NK-92 treated with Interleukin-12 subunit alpha and Interleukin-12 subunit beta, amount 100 ng/mL, for 24 hours (cell line): ENCODE results near the gene CLDN5.

Source experiments
- DNase-seq: peaks from one replicate; lab custom pipeline; 2025; lab: John Stamatoyannopoulos, UW

Gene CLDN5

GRCh38 chr22:19522190-19522880, 1.9 kb downstream of the CLDN5 start:
- DNase-seq: no peak

GRCh38 chr22:19520566-19521305, 3.5 kb downstream of the CLDN5 start:
- no peak for DNase-seq

GRCh38 chr22:19520007-19520406, 4.2 kb downstream of the CLDN5 start:
- DNase-seq: no peak

- DNase-seq: no peak
Observed at GRCh38 chr22:19519041-19519926, 4.9 kb downstream of the CLDN5 start.

GRCh38 chr22:19518635-19519034, 5.6 kb downstream of the CLDN5 start:
- no peak for DNase-seq

GRCh38 chr22:19517919-19518611, 6.1 kb downstream of the CLDN5 start:
- DNase-seq: no peak

GRCh38 chr22:19517171-19517500, 7.1 kb downstream of the CLDN5 start:
- no peak for DNase-seq

- no peak for DNase-seq
Observed at GRCh38 chr22:19516378-19517170, 7.6 kb downstream of the CLDN5 start.

- no peak for DNase-seq
Observed at GRCh38 chr22:19515654-19516377, 8.4 kb downstream of the CLDN5 start.

- no peak for DNase-seq
Observed at GRCh38 chr22:19514831-19515565, 9.2 kb downstream of the CLDN5 start.

- DNase-seq: no peak
Observed at GRCh38 chr22:19513823-19514222, 10.4 kb downstream of the CLDN5 start.

GRCh38 chr22:19510919-19511341, 13.3 kb downstream of the CLDN5 start:
- DNase-seq: no peak

- no peak for DNase-seq
Observed at GRCh38 chr22:19509923-19510322, 14.3 kb downstream of the CLDN5 start.

- no peak for DNase-seq
Observed at GRCh38 chr22:19509191-19509590, 15.0 kb downstream of the CLDN5 start.

- DNase-seq: no peak
Observed at GRCh38 chr22:19508024-19508776, 16.0 kb downstream of the CLDN5 start.

GRCh38 chr22:19507534-19507861, 16.7 kb downstream of the CLDN5 start:
- DNase-seq: no peak

- DNase-seq: no peak
Observed at GRCh38 chr22:19506212-19506611, 18.0 kb downstream of the CLDN5 start.

GRCh38 chr22:19505735-19506126, 18.5 kb downstream of the CLDN5 start:
- no peak for DNase-seq
